Testis (tissue), 2 donors: ENCODE measurements around the gene AIM2.

ENCODE experiments used
- POLR2A ChIP-seq: fragments of 450-650 bp; IDR thresholded peaks from one replicate; pipeline ENCODE4 v1.6.1; 2017; ENCODE audit warnings: antibody characterized with exemption, mild to moderate bottlenecking, moderate library complexity
- TF ChIP-seq, protein P1 (sequence below), 3 experiments: fragments of 450-650 bp in 2 of 3; fragments of 200-600 bp in 1 of 3; sonication (generic) in 1 of 3; IDR thresholded peaks; one replicate each; pipeline ENCODE4 v1.5.1; 2016 to 2019; ENCODE audit warnings: antibody characterized with exemption in 3 of 3, mild to moderate bottlenecking in 2 of 3, moderate library complexity in 1 of 3

DNA sequence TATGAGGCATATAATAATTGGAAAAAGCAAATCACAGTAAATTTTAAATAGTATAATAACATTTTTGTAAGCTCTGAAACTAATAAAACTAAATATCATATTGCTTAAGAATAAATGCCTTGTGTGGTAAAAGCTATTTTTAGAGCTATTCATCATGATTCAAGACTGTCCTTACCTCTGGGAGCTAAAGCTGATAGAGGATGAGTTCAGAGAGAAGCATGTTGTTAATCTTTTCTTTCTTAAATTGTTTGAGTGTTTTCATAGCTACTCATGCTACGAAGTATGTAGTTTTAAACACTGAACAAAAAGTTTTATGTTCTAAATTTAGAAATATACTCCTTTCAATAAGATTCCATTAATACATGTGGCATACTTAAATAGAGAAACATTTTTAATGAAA, 36.4 kb downstream of the AIM2 start:
- TF ChIP-seq, protein P1, sequence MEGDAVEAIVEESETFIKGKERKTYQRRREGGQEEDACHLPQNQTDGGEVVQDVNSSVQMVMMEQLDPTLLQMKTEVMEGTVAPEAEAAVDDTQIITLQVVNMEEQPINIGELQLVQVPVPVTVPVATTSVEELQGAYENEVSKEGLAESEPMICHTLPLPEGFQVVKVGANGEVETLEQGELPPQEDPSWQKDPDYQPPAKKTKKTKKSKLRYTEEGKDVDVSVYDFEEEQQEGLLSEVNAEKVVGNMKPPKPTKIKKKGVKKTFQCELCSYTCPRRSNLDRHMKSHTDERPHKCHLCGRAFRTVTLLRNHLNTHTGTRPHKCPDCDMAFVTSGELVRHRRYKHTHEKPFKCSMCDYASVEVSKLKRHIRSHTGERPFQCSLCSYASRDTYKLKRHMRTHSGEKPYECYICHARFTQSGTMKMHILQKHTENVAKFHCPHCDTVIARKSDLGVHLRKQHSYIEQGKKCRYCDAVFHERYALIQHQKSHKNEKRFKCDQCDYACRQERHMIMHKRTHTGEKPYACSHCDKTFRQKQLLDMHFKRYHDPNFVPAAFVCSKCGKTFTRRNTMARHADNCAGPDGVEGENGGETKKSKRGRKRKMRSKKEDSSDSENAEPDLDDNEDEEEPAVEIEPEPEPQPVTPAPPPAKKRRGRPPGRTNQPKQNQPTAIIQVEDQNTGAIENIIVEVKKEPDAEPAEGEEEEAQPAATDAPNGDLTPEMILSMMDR (IDR thresholded peaks at IDR 0.05) = no peak
- TF ChIP-seq POLR2A = no peak
